CD4-positive, alpha-beta T cell treated with Interleukin-15 for 4 hours (primary cell): ENCODE data around the gene SOSTDC1.

ENCODE experiments used
- DNase-seq: peaks from one replicate; pipeline ENCODE4 v3.0.0-alpha.2; 2020; ENCODE audit warnings: low spot score

SOSTDC1 gene

DNA sequence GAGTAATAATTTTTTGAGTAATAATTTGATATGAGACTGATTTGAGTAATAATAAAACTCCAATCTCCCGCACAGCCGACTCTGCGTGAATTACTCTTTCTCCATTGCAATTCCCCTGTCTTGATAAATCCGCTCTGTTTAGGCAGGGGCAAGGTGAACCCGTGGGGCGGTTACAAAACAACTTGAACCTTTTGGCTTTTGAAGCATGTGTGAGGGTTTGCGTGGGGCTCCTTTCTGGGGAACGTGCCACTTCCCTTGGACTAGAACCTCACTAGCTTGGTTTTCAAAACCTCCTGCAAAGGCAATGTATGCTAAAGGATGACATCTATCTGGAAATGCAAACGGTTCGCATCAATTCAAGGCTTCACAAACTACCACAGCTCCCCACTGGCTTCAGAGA lies 45.7 kb downstream of the SOSTDC1 start:
- DNase-seq = no peak

DNA sequence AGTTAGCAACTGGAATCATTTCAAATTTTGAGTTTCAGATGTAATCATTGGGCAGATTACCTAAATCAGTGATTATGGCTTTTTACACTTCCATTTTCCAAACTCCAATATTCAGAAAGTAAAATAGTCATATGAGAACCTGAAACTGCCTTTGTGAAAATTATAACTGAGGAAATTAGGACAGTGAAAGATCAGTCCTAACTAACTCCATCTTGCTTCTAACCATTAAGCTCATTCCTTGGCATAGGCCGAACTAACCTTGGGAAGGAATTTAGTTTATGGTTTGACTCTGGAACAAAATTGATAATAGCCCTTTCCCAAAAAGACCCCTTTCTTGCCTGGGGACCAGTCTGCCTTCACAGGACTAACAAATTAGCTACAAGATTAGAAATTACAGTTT lies 46.4 kb downstream of the SOSTDC1 start:
- DNase-seq = no peak

DNA sequence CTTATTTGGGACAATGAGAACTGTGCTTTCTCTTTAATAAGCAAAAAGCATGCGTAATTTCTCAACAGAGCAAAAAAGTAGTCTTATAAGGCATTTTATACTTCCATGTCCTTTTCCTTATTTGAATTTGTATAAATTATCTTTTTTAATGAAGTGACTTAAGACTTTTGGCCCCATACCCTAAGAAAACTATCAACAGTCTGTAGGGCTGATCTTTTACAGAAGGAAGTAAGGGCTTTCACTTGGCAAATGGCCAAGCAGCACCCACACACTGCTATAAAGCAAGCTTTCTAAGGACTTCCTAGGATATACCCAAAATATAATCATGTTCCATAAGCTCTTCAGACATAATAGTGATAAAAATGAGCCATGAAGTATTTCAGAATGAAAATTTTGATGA lies 47.6 kb downstream of the SOSTDC1 start:
- no peak for DNase-seq

DNA sequence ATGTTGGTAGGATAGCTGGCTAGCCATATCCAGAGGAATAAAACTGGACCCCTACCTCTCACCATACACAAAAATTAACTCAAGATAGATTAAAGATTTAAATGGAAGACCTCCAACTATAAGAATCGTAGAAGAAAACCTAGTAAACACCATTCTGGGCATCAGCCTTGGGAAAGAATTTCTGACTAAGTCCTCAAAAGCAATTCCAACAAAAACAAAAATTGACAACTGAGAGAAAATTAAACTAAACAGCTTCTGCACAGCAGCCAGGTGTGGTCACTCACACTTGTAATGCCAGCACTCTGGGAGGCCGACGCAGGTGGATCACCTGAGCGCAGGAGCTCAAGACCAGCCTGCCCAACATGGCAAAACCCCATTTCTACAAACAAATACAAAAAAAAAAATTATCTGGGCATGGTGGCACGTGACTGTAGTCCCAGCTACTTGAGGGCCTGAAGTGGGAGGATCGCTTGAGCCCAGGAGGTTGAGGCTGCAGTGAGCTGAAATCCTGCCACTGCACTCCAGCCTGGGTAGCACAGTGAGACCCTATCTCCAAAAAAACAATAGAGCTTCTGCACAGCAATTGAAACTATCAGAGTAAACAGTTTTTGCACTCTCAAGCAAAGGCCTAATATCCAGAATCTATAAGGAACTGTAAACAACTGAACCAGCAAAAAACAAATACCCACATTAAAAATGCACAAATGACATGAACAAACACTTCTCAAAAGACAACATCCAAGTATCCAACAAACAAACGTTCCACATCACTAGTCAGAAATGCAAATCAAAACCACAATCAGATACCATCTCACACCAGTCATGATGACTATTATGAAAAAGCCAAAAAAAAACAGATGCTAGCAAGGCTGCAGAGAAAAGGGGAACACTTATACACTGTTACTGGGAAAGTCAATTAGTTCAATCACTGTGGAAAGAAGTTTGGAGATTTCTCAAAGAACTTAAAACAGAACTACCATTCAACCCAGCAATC lies 49.0 kb downstream of the SOSTDC1 start:
- DNase-seq = no peak

DNA sequence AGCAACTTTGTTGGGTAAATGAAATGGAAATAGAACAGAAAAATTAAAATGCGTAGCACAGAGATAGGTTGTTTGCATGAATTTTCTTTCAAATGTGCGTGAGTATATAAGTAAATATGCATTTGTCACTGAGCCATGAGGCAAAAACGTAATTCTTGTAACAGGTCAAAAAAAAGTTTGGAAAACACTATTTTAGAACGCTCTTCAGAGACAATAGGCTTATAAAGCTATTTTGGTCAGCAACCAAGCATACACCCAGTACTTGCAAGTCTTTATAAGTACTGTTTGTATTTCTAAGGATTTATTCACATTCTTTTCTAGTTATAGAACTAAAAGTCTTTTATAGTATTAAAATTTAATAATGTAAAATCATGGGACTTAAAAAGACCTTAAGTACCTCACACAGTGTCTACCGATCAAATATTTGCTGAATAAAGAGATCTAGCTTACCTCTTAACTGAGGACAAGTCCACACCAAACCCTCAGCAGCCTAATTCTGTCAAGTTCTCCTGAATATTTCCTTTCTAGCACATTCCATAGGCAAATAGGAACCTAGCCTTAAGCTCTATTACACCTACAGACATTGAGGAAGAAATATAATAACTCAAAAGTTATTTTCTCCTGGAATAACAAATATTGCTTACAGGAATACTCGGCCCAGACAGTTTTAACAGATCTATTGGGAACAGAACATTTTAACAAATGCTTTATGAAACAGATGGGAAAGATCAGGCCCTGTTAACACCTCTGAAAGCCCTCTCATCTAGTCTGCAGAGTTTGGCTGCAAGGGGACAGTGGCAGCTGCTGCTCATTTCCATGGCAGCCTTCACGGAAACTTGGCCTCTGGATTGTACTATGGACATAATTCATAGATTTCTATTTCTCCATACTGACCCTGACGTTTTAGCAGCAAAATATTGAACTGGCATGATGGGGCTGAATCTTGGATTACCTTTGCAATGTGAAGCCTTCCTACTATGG lies 53.0 kb downstream of the SOSTDC1 start:
- no peak for DNase-seq
